Neural cell (in vitro differentiated cells): Measurements from ENCODE around the gene GALNT2.

Source experiments
- EP300 ChIP-seq: fragments of 450-650 bp; conservative IDR thresholded peaks from 2 replicates; pipeline ENCODE4 v1.6.1; 2014; ENCODE audit warnings: antibody characterized with exemption, mild to moderate bottlenecking, moderate library complexity; ENCODE audit not compliant: poor library complexity, severe bottlenecking
- EZH2 ChIP-seq: fragments of 200-600, 300-800 bp; shearing (Covaris generic), sonication (generic); IDR thresholded peaks from 2 replicates; pipeline ENCODE4 v1.6.1; 2014; ENCODE audit warnings: antibody characterized with exemption, low read length, borderline replicate concordance, mild to moderate bottlenecking; ENCODE audit not compliant: insufficient read depth, poor library complexity, severe bottlenecking
- POLR2AphosphoS5 ChIP-seq: IDR thresholded peaks from 2 replicates; pipeline ENCODE4 v1.6.1; 2012
- RAD21 ChIP-seq: fragments of 450-650 bp; conservative IDR thresholded peaks from 2 replicates; pipeline ENCODE4 v1.6.1; 2014; ENCODE audit warnings: antibody characterized with exemption, mild to moderate bottlenecking, moderate library complexity
- SMC3 ChIP-seq: fragments of 450-650 bp; conservative IDR thresholded peaks from 2 replicates; pipeline ENCODE4 v1.6.1; 2014; ENCODE audit warnings: antibody characterized with exemption, mild to moderate bottlenecking, moderate library complexity; ENCODE audit not compliant: poor library complexity
- TAF1 ChIP-seq: IDR thresholded peaks from 2 replicates; pipeline ENCODE4 v1.6.1; 2012; ENCODE audit warnings: low read depth
- TF ChIP-seq, protein P1 (sequence below): fragments of 450-650 bp; IDR thresholded peaks from 2 replicates; pipeline ENCODE4 v1.5.1; 2014; ENCODE audit warnings: antibody characterized with exemption, mild to moderate bottlenecking, moderate library complexity; ENCODE audit not compliant: poor library complexity, severe bottlenecking
- TF ChIP-seq, protein P2 (sequence below): IDR thresholded peaks from 2 replicates; pipeline ENCODE4 v1.6.1; 2012; ENCODE audit warnings: borderline replicate concordance

DNA sequence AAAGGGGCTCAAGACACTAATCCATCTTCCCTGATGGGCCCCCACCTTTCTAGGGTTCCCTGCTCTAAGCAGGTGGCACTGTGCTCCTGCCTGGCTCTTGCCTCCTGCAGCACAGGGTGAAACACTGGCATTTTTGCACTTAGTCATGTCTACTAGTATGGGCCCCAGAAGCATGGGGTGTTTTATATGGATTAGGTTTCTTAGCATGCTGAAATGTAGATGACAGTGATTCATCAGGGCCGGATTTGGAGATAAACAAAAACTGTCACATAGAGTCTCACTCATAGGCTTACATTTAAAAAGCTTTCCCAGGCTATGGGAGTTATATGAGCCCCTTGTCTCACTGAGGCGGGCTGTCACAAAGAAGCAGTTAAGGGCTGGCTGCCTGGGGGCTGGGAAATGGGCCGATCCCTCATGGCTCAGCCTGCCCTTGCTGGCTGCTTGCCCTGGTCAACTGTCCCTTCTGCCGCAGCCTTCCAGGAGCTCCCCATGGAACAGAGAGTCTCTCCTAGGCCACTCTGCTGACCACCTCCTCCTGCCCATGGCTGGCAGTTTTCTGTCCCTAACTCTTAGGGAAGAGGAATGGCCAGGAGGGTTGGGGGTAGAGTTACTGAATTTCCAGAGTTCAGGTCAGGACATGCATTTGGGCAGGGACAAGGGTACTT, 6.5 kb downstream of the GALNT2 start:
- TF ChIP-seq, protein P1, sequence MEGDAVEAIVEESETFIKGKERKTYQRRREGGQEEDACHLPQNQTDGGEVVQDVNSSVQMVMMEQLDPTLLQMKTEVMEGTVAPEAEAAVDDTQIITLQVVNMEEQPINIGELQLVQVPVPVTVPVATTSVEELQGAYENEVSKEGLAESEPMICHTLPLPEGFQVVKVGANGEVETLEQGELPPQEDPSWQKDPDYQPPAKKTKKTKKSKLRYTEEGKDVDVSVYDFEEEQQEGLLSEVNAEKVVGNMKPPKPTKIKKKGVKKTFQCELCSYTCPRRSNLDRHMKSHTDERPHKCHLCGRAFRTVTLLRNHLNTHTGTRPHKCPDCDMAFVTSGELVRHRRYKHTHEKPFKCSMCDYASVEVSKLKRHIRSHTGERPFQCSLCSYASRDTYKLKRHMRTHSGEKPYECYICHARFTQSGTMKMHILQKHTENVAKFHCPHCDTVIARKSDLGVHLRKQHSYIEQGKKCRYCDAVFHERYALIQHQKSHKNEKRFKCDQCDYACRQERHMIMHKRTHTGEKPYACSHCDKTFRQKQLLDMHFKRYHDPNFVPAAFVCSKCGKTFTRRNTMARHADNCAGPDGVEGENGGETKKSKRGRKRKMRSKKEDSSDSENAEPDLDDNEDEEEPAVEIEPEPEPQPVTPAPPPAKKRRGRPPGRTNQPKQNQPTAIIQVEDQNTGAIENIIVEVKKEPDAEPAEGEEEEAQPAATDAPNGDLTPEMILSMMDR = no peak
- TF ChIP-seq RAD21 (no peak), EP300 (no peak), EZH2 (no peak), POLR2AphosphoS5 (no peak), TAF1 (no peak), SMC3 (no peak)
- TF ChIP-seq, protein P2, sequence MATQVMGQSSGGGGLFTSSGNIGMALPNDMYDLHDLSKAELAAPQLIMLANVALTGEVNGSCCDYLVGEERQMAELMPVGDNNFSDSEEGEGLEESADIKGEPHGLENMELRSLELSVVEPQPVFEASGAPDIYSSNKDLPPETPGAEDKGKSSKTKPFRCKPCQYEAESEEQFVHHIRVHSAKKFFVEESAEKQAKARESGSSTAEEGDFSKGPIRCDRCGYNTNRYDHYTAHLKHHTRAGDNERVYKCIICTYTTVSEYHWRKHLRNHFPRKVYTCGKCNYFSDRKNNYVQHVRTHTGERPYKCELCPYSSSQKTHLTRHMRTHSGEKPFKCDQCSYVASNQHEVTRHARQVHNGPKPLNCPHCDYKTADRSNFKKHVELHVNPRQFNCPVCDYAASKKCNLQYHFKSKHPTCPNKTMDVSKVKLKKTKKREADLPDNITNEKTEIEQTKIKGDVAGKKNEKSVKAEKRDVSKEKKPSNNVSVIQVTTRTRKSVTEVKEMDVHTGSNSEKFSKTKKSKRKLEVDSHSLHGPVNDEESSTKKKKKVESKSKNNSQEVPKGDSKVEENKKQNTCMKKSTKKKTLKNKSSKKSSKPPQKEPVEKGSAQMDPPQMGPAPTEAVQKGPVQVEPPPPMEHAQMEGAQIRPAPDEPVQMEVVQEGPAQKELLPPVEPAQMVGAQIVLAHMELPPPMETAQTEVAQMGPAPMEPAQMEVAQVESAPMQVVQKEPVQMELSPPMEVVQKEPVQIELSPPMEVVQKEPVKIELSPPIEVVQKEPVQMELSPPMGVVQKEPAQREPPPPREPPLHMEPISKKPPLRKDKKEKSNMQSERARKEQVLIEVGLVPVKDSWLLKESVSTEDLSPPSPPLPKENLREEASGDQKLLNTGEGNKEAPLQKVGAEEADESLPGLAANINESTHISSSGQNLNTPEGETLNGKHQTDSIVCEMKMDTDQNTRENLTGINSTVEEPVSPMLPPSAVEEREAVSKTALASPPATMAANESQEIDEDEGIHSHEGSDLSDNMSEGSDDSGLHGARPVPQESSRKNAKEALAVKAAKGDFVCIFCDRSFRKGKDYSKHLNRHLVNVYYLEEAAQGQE = no peak
